ENCODE results near the gene MAP2K1.

The MAP2K1 gene

DNA sequence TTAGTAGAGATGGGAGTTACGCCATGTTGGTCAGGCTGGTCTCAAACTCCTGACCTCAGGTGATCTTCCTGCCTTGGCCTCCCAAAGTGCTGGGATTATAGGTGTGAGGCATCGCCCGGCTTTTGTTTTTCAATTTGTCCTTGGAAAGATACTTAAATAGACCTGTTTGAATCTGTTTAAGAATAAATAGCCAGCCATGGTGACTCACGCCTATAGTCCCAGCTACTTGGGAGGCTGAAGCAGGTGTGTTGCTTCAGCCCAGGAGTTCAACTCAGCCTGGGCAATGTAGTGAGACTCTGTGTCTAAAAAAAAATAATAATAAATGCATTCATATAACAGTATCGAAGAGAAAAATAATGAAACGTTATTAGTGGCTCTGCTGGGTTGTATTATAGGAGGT is 93.6 kb downstream of the MAP2K1 start:
- Histone ChIP-seq H3K27me3 (ENCODE audit: insufficient read depth, low read depth, severe bottlenecking) (no peaks in the 10 kb centered on the region), H3K27ac (no peak overlapping the region), H3K36me3 (peaks cover 20% of the 10 kb centered on the region), H3K4me3 (ENCODE audit: low read depth, low read length) (no peak overlapping the region), H3K9me3 (ENCODE audit: severe bottlenecking) (no peaks in the 10 kb centered on the region)
- TF ChIP-seq, protein P1, sequence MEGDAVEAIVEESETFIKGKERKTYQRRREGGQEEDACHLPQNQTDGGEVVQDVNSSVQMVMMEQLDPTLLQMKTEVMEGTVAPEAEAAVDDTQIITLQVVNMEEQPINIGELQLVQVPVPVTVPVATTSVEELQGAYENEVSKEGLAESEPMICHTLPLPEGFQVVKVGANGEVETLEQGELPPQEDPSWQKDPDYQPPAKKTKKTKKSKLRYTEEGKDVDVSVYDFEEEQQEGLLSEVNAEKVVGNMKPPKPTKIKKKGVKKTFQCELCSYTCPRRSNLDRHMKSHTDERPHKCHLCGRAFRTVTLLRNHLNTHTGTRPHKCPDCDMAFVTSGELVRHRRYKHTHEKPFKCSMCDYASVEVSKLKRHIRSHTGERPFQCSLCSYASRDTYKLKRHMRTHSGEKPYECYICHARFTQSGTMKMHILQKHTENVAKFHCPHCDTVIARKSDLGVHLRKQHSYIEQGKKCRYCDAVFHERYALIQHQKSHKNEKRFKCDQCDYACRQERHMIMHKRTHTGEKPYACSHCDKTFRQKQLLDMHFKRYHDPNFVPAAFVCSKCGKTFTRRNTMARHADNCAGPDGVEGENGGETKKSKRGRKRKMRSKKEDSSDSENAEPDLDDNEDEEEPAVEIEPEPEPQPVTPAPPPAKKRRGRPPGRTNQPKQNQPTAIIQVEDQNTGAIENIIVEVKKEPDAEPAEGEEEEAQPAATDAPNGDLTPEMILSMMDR (IDR thresholded peaks at IDR 0.05; ENCODE audit: low read depth, low read length): no peak
- no peak for DNase-seq

DNA sequence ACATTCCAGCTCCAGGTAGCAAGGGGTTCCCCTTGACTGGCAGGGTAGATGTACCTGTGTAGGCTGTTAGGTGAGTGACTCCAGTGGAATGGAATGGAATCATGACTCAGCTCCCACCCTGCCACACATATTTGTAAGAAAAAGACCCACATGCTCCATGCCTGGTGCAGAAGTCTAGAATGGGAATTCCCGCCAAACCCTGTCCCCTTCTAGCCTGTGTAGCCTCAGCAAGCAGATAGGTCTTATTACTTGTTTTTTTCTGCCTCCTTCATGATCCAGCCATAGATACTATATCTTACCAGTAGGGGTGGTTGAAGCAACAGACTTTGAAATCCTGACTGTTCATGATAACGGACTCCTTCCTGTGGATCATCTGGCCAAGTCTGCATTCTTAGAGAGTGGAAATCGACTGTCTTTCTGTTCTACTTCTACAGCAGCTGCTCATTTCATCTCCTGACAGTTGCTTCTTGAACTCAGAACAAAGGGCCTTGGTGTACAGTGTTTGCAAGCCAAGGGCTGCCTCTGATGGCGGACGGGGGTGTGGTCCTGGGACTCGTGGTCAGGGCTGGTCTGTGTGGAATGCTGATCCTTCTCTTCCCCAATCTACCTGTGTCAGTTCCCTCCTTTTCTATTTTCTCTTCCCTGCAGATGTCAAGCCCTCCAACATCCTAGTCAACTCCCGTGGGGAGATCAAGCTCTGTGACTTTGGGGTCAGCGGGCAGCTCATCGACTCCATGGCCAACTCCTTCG is 94.6 kb downstream of the MAP2K1 start:
- no peak for DNase-seq
- Histone ChIP-seq H3K9me3 (ENCODE audit: severe bottlenecking) (no peaks in the 10 kb centered on the region), H3K27ac (no peak overlapping the region), H3K4me3 (ENCODE audit: low read depth, low read length) (no peak overlapping the region), H3K27me3 (ENCODE audit: insufficient read depth, low read depth, severe bottlenecking) (no peaks in the 10 kb centered on the region), H3K36me3 (peaks cover 26% of the 10 kb centered on the region)
- TF ChIP-seq, protein P1 (IDR thresholded peaks at IDR 0.05; ENCODE audit: low read depth, low read length): no peak

DNA sequence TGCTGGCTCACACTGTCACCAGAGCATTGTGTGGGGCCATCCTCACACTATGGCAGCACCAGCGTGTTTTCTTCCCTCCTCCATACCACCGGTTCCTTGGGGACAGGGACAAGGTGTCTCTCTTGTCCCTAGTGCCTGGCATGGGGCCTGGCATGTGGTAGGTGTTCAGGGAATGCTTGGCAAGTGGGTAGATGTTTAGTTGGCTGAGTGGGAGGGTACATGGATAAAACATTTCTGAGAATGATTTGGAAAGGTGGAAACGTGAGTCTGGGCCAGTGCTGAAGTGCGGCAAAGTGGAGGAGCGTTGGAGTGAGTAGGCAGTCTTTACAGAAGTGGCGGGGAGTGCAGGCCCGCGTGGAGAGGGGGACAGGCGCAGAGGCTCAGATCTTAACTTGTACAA is 95.8 kb downstream of the MAP2K1 start:
- H3K27ac ChIP-seq: no peak overlapping the region
- no peak for DNase-seq

DNA sequence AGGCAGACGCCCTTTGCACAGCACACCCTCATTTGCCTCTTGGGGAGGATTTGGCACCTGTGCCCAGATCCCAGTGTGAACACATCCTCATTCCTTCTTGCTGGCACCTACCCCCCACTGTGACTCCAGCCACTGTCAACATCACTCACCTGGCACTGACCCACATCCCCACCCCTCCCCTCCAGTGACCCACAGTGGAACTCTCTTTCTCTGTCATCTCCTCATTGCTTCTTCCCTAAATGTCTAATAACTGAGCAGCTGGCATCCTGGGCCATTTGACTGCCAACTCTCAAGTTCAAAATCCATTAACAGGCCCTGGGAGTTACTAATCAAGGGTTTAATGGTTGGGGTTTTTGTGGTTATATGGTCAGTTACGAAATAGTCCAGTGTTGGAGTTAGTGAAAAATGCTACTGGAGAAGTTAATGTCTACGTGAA is 96.4 kb downstream of the MAP2K1 start:
- Histone ChIP-seq H3K36me3 (peaks cover 35% of the 10 kb centered on the region), H3K4me3 (ENCODE audit: low read depth, low read length) (no peak overlapping the region), H3K27me3 (ENCODE audit: insufficient read depth, low read depth, severe bottlenecking) (no peaks in the 10 kb centered on the region), H3K9me3 (ENCODE audit: severe bottlenecking) (no peaks in the 10 kb centered on the region), H3K27ac (no peak overlapping the region)
- DNase-seq: no peak
- TF ChIP-seq, protein P1 (IDR thresholded peaks at IDR 0.05; ENCODE audit: low read depth, low read length): no peak

More for the DNA sequence above, 95.8 kb downstream of the MAP2K1 start:
- TF ChIP-seq, protein P1 (IDR thresholded peaks at IDR 0.05; ENCODE audit: low read depth, low read length): no peak
- Histone ChIP-seq H3K36me3 (peaks cover 31% of the 10 kb centered on the region), H3K9me3 (ENCODE audit: severe bottlenecking) (no peaks in the 10 kb centered on the region), H3K4me3 (ENCODE audit: low read depth, low read length) (no peak overlapping the region), H3K27me3 (ENCODE audit: insufficient read depth, low read depth, severe bottlenecking) (no peaks in the 10 kb centered on the region)

DNA sequence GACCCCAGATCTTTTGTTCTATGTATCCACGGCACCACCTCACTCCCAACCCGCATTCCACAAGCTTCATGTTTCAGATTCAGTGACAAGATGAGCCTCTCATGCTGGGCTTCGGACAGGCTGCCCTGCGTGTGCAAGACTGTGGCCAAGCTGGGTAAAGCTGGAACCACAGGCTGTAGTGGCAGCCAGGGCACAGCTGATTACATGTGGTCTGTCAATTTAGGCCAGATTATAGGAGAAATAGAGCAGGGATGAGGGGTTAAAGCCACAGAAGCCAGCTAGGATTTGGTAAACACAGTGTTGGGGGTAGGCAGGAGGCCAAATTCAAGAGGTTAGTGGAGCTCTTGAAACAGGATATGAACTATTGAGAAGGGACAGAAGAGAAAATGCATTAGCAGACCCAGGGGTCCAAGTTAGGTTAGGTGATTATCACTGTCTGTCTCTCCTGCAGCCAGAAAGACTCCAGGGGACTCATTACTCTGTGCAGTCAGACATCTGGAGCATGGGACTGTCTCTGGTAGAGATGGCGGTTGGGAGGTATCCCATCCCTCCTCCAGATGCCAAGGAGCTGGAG is 97.9 kb downstream of the MAP2K1 start:
- H3K4me3 ChIP-seq (ENCODE audit: low read depth, low read length): no peak overlapping the region
- H3K27me3 ChIP-seq (ENCODE audit: insufficient read depth, low read depth, severe bottlenecking): no peaks in the 10 kb centered on the region
- TF ChIP-seq, protein P1 (IDR thresholded peaks at IDR 0.05; ENCODE audit: low read depth, low read length): no peak
- no peak overlapping the region for H3K27ac ChIP-seq
- no peak for DNase-seq
- peaks cover 44% of the 10 kb centered on the region for H3K36me3 ChIP-seq
- no peaks in the 10 kb centered on the region for H3K9me3 ChIP-seq (ENCODE audit: severe bottlenecking)
